SK-N-SH (cell line): ENCODE measurements around the gene MDK.

ENCODE experiments used
- CTCF ChIP-seq: fragments of 200-600 bp; sonication (generic); IDR thresholded peaks from 2 replicates; pipeline ENCODE4 v1.6.1; 2017; ENCODE audit warnings: antibody characterized with exemption, mild to moderate bottlenecking, moderate library complexity
- EP300 ChIP-seq, 2 experiments: IDR thresholded peaks; 2 replicates each; pipeline versions ENCODE4 v1.4.0 to v1.6.1; 2012; ENCODE audit warnings: borderline replicate concordance in 1 of 2, low read depth in 1 of 2, low read length in 1 of 2
- GATA2 ChIP-seq: sonication (generic); formaldehyde crosslinking; IDR thresholded peaks from 2 replicates; pipeline ENCODE4 v1.5.0; 2020; ENCODE audit warnings: mild to moderate bottlenecking, missing genetic modification reagents
- JUND ChIP-seq: IDR thresholded peaks from 2 replicates; pipeline ENCODE4 v1.4.0; 2012
- MXI1 ChIP-seq: IDR thresholded peaks from 2 replicates; pipeline ENCODE4 v1.6.1; 2012; ENCODE audit warnings: mild to moderate bottlenecking, low read depth, low read length, improper control_type of control experiment
- NFIC ChIP-seq: IDR thresholded peaks from 2 replicates; pipeline ENCODE4 v1.4.0; 2012; ENCODE audit warnings: borderline replicate concordance
- PBX3 ChIP-seq: IDR thresholded peaks from 2 replicates; pipeline ENCODE4; 2012
- POLR2AphosphoS5 ChIP-seq: IDR thresholded peaks from 2 replicates; pipeline ENCODE4 v1.6.1; 2012; ENCODE audit warnings: low read depth, low read length
- RAD21 ChIP-seq: IDR thresholded peaks from 2 replicates; pipeline ENCODE4 v1.6.1; 2012; ENCODE audit warnings: mild to moderate bottlenecking, low read length
- RCOR1 ChIP-seq: fragments of 150-350 bp; IDR thresholded peaks from 2 replicates; pipeline ENCODE4 v1.6.1; 2017; ENCODE audit warnings: antibody characterized with exemption, low read length
- RFX5 ChIP-seq: IDR thresholded peaks from 2 replicates; pipeline ENCODE4 v1.6.1; 2012; ENCODE audit warnings: mild to moderate bottlenecking, improper control_type of control experiment, low read length
- TAF1 ChIP-seq: IDR thresholded peaks from 2 replicates; pipeline ENCODE4 v1.6.1; 2012; ENCODE audit warnings: low read depth, mild to moderate bottlenecking, low read length, moderate library complexity, borderline replicate concordance
- TCF12 ChIP-seq: IDR thresholded peaks from 2 replicates; pipeline ENCODE4 v1.4.0; 2012

GRCh38 chr11:46381819-46382645 is 563 bp downstream of the MDK start:
- TF ChIP-seq CTCF (no peak), GATA2 (CRISPR knock-in tag) (no peak), POLR2AphosphoS5 (no peak), RFX5 (no peak), EP300 (IDR thresholded peaks at IDR 0.05; ENCODE audit: borderline replicate concordance in 1 of 2, low read depth in 1 of 2, low read length in 1 of 2) (no peak), TCF12 (no peak), JUND (no peak), RCOR1 (no peak), TAF1 (0 out of 2 replicates have a peak, but pooled peaks have one; percentile 16), NFIC (no peak), PBX3 (no peak), RAD21 (no peak), MXI1 (peak; percentile 33)
